DND-41 (cell line): ENCODE data around the gene CLNK.

Experiments
- CTCF ChIP-seq: IDR thresholded peaks from 2 replicates; pipeline ENCODE4 v1.5.1; 2012; ENCODE audit warnings: borderline replicate concordance, low read length, moderate library complexity, mild to moderate bottlenecking; ENCODE audit not compliant: poor library complexity, severe bottlenecking; ENCODE audit errors: extremely low read depth
- EZH2 ChIP-seq: IDR thresholded peaks from 3 replicates; pipeline ENCODE4 v1.6.1; 2012; ENCODE audit warnings: borderline replicate concordance, low read depth, mild to moderate bottlenecking, moderate library complexity, low read length, inconsistent platforms; ENCODE audit not compliant: severe bottlenecking

- TF ChIP-seq EZH2 (no peak), CTCF (no peak)
Measured at GRCh38 chr4:10721616-10722015, 37.0 kb upstream of the CLNK start.
